NCI-H460 (cell line): ENCODE results near the gene SPSB3. TPM values are rescaled to one million over a fixed set of nuclear protein-coding genes. Genes with fewer than 3 reads are reported as not detected.
A peak's percentile ranks its signal among the peaks of the same experiment; 100 is the strongest.

Experiments
- DNase-seq: peaks from one replicate; pipeline ENCODE4 v3.0.0-alpha.2; 2016; ENCODE audit warnings: low read depth; ENCODE audit errors: extremely low read depth
- total RNA-seq: library from RNA; depleted of rRNA; stranded (reverse); fragments of >200 nt; shearing (Covaris generic); gene quantifications from 2 replicates; pipeline ENCODE4 v1.2.3, GENCODE V29; 2014

The SPSB3 gene
- total RNA-seq, 1 experiment from 2014 or later, result 19.7 TPM

- DNase-seq, result no peak
Measured at GRCh38 chr16:1775846-1776671, 6.3 kb downstream of the SPSB3 start.

DNA sequence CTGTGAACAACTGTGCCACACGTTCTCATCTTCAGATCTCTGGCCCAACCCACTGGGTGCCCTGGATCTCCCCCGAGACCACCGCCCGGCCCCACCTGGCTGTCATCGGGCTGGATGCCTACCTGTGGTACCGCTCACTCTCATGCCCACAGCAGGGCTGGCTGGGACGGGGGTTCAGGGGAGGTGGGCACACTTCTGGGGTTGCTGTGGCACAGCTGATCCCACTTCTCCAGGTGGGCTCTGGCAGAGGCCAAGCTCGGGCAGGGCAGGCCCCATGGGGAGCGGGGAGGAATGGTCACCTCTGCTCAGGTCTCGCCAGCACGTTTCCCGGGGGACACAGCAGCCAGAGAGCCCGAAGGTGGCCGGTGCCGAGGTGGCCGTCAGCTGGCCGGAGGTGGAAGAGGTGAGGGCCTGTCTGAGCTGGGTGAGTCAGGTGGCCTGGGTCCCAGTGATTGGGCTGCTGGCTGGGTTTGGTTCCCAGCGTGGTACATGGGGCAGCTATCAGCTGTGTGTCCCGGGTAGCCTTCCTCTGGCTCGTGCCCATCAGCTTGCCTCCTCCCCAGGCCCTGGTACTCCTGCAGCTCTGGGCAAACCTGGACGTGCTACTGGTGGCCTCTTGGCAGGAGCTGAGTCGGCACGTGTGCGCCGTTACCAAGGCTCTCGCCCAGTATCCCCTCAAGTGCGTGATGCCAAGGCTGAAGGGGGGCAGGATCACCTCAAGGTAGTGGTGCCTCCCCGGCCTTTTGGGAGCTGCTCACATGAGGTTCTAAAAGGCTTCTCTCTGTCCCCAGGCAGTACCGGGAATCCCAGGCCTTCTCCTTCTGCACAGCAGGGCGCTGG, 7.1 kb downstream of the SPSB3 start:
- DNase-seq, result no peak

- no peak for DNase-seq
Measured at GRCh38 chr16:1774448-1774780, 8.0 kb downstream of the SPSB3 start.

DNA sequence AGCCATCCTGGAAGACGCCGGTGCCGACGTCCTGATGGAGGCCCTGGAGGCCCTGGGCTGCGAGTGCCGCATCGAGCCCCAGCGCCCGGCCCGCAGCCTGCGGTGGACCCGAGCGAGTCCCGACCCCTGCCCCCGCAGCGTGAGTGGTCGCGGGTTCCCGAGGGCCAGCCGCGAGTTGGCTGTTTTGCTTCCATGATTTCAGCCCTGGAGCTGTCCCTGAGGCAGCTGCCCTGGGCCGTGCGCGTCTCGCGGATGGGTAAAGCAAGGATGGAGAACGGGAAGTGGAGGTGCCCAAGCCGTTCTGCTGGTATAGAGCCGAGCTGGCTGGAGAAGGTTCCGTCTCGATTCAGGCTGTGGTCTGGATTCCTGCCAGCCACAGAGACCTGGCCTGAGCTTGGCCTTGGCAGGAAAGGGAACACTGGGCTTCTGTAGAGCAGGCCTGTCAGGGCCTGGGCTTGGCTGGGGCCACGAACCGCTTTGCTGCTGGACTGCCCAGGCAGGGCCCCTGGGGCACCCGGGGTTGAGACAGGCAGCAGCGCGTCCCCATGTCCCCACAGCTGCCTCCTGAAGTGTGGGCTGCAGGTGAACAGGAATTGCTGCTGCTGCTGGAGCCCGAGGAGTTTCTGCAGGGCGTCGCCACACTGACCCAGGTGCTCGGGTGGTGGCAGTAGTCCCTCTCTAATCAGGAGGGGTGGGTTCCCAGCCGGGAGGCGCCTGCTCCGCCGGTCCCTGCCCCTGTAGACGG, 8.5 kb downstream of the SPSB3 start:
- DNase-seq, result no peak

- DNase-seq, result peak; percentile 79
Measured at GRCh38 chr16:1772908-1773702, 9.3 kb downstream of the SPSB3 start, which contains the start of gene MRPS34. Gene MRPS34, minus strand, starts transcription at chr16:1773134. Its CDS starts 15 bp downstream, at chr16:1773119.

DNA sequence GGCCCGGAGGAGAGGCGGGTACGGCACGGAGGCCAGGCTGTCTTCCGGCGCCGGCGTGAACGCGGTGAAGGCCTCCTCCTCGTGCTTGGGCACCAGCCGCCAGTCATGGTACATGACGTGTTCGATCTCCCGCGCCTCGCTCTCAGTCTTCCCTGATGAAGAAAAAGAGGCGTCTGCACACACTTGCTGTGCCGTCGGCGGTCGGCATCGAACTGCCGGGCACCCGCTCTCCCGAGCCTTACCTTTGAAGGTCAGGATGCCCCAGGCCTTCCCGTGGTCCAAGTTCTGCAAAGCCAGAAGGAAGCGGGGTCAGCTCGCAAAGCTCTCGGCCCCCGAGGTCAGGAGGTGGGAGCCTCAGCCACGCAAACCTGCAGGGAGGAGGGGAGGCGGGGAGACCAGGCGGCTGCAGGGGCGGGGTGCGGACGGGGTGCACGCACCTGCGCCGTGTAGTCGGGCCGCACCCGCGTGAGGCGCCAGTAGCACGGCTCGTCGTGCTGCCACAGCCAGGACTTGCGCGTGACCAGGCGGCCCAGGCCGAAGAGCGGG, 9.9 kb downstream of the SPSB3 start, which contains the start of gene EME2:
Gene EME2 (plus strand): TSS at position 449 of the 546 bp plus-strand sequence. CDS start 418 bp downstream, outside the sequence.
- DNase-seq, result no peak

- DNase-seq, result no peak
Measured at GRCh38 chr16:1771864-1772361, 10.5 kb downstream of the SPSB3 start.

DNA sequence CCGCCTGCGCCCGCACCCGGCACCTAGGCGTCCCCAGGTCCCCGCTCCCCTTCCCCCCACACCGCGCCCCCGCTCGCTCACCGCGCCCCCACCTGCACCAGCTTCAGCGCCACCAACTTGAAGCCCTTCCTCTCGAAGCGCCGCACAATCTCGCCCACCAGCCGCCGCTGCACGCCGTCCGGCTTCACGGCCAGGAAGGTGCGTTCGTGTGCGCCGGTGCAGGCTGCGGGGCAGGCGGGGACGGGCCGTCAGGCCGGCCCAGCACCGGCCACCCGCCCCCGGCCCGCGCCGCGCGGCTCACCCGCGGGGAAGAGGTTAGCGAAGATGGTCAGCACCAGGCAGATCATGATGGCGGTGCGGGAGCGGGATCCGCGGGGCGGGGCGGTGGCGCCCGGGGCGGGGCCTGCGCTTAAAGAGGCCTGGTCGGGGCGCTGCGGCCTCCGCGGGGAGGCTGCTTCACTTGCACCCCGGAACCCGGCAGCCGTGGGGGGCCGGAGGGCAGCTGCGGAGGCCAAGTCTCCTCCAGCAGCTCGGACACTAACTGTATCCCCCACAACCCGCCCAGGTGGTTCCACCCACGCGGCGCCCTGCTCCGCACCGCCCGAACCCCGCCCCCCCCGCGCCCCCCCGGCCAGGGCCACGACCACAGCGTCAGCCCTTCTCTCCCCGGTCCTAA, 11.0 kb downstream of the SPSB3 start, which contains the start of gene NME3:
Gene NME3 (minus strand): TSS at position 356 of the 676 bp plus-strand sequence. CDS start 9 bp downstream, at position 347.
- DNase-seq, result peak; percentile 49

GRCh38 chr16:1770328-1771187, 11.8 kb downstream of the SPSB3 start:
- DNase-seq, result peak; percentile 31

DNA sequence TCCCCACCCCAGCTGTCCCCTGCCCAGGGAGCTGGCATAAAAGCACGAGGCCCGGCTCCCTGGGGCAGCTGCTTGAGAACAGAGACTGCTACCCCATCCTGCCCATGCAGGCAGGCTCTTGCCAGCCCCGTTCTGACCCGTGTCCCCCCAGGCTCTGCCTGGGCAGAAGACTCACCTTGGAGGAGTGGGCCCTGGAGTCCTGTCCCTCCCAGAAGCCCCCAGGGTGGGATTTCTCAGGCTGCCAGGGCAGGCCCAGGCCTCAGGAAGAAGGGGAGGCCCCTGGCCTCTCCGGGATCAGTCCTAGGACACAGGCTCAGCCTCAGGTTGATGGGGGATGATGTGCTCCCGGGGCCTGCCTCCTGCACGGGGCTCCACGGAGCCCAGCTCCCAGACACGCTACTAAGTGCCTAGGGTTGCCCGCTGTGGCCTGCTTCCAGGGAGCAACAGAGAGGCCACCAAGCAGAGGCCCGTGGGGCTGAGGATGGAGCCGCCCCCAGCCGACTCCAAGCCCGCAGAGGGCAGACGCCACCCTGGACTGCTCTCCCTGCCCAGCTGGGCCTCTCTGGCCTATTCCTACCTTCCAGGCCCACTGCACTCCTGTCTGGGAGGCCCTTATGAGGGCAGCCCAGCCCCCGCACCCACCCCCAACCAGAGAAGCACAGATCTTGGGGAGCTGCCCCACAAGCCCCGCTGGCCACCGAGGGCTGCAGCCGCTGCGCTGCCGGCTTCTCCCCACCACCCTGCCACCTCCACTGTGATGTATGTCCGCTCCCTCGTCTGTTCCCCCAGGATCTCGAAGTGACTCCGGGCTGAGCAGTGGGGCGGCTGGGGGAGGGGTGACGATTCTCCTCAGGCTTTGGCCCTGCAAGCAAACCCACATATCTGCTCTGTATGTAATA, 12.7 kb downstream of the SPSB3 start:
- no peak for DNase-seq

DNA sequence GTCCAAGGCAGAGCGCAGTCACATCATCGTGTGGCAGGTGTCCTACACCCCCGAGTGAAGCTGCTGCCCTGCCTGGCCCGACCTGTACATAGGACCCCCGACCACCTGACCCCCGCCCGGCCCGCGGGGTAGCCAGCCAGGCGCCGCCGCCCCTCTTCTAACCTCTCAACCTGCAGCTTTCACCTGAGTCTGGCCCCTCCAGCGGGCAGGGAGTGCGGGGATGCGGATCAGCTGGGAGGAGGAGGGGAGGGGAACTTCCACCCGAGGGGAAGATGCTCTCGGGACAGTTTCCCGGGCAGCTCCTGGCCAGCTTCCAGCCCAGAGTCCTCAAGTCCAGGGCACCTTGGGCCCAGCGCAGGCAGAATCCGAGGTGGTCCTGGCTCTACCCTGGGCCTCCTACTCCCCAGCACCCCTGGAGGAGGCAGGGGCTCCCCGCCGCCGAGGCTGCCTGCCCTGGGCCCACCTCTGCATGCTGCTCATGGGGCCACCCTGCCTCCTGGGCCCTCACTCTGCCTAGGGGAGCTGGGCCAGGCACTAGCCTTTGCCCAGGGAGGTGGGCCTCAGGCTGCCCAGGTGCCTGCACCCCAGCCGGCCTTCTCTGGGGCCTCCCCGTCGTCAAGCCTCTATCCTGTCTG, 13.5 kb downstream of the SPSB3 start:
- no peak for DNase-seq

DNA sequence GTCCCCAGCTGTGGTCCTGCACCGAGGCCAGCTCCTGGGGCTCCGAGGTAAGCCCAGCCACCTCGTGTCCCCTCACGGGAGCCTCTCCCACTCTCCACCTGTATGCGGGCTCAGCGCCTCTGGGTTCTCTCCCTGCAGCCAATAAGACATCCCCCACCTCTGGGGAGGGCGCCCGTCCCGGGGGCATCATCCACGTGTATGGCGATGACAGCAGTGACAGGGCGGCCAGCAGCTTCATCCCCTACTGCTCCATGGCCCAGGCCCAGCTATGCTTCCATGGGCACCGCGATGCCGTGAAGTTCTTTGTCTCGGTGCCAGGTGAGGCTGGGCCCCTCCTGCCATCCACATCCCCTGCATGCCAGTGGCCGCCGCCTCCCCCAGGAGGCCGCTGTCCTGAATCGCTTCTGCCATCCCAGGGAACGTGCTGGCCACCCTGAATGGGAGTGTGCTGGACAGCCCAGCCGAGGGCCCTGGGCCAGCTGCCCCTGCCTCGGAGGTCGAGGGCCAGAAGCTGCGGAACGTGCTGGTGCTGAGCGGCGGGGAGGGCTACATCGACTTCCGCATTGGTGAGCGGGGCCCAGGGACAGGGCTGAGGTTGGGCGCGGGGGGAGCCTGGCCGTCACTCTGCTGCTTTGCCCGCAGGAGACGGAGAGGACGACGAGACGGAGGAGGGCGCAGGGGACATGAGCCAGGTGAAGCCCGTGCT, 14.2 kb downstream of the SPSB3 start:
- DNase-seq, result no peak

DNA sequence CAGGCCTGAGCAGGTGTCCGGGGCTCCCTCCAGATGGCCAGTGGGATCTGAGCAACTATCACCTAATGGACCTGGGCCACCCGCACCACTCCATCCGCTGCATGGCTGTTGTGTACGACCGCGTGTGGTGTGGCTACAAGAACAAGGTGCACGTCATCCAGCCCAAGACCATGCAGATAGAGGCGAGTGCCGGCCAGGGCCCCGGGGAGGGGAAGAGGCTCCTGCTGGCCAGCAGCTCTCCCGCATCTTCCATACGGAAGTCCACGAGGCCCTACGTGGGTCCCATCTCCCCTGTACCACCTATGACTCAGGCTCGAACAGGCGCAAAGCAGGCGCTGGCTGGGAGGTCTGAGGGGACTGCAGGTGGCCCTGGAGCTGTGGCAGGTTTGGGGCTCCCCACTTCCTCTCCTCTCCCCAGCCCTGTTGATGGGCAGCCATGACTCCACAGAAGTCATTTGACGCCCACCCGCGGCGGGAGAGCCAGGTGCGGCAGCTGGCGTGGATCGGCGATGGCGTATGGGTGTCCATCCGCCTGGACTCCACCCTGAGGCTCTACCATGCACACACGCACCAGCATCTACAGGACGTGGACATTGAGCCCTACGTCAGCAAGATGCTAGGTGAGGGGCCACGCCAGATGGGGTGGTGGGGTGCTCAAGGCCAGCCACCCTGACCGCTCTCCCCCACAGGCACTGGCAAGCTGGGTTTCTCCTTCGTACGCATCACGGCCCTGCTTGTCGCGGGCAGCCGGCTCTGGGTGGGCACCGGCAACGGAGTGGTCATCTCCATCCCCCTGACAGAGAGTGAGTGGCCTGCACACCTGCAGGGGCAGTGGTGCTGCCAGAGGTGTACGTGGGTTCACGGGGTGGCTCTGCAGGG, 15.0 kb downstream of the SPSB3 start:
- DNase-seq, result no peak

- DNase-seq, result no peak
Measured at GRCh38 chr16:1766701-1767100, 15.7 kb downstream of the SPSB3 start.

GRCh38 chr16:1766231-1766630, 16.1 kb downstream of the SPSB3 start:
- DNase-seq, result no peak
